Thyroid gland (tissue), 4 donors: Measurements from ENCODE around the gene EIF6. TPM values are rescaled to one million over a fixed set of nuclear protein-coding genes. Genes with fewer than 3 reads are reported as not detected.
A peak's percentile ranks its signal among the peaks of the same experiment; 100 is the strongest.
"Not testable (repeated sequence)": the region's sequence is repeated elsewhere in the genome, so short reads cannot be mapped to it uniquely, and the experiment has no call there.

Experiments used
- DNase-seq, 2 donors: peaks; one replicate each; pipeline ENCODE4 v3.0.0-alpha.2; 2019
- H3K27ac ChIP-seq, 3 donors: fragments of 200-600 bp; sonication (generic); 1 replicate in 2 of 3; 2 replicates in 1 of 3; pipeline ENCODE4 v1.5.1; 2016 to 2019; ENCODE audit warnings: mild to moderate bottlenecking in 1 of 3, moderate library complexity in 1 of 3
- H3K27me3 ChIP-seq: fragments of 200-600 bp; sonication (generic); one replicate; pipeline ENCODE4 v1.5.1; 2019
- H3K36me3 ChIP-seq, 2 donors: fragments of 200-600 bp; sonication (generic); one replicate each; pipeline ENCODE4 v1.5.1; 2016 to 2019
- H3K4me1 ChIP-seq, 2 donors: fragments of 200-600 bp; sonication (generic); one replicate each; pipeline ENCODE4 v1.5.1; 2017 to 2019
- H3K4me3 ChIP-seq, 3 donors: fragments of 200-600 bp; sonication (generic); replicated peaks in 1 of 3; 1 replicate in 2 of 3; 2 replicates in 1 of 3; pipeline ENCODE4 v1.5.1; 2016; ENCODE audit warnings: mild to moderate bottlenecking in 1 of 3
- H3K9me3 ChIP-seq: fragments of 200-600 bp; sonication (generic); one replicate; pipeline ENCODE4 v1.5.1; 2017
- POLR2A ChIP-seq, 2 donors: fragments of 450-650 bp; IDR thresholded peaks; one replicate each; pipeline ENCODE4 v1.6.1; 2017; ENCODE audit warnings: antibody characterized with exemption in 2 of 2, mild to moderate bottlenecking in 2 of 2, moderate library complexity in 1 of 2
- WGBS, 2 donors: methylation state at CpG; one replicate each; pipeline ENCODE4 v1.1.5; 2017; 5-methylcytosine and 5-hydroxymethylcytosine counted together
- intact Hi-C: fragments of 100-400 bp; cut with DNase I; formaldehyde crosslinking; loops from one replicate; pipeline ENCODE4 v1.15.1; 2023
- total RNA-seq, 4 donors: library from RNA; depleted of rRNA; stranded (reverse); fragments of >200 nt; gene quantifications; one replicate each; pipeline ENCODE4 v1.2.3, GENCODE V29; 2016
- TF ChIP-seq, protein P1 (sequence below), 6 experiments: fragments of 200-600 bp in 3 of 6; fragments of 450-650 bp in 3 of 6; sonication (generic) in 3 of 6; IDR thresholded peaks; one replicate each; pipeline ENCODE4 v1.5.1; 2016 to 2019; ENCODE audit warnings: antibody characterized with exemption in 6 of 6, mild to moderate bottlenecking in 2 of 6, inconsistent platforms in 1 of 6, moderate library complexity in 1 of 6

Gene EIF6
- total RNA-seq, 4 donors from 2014 or later = 30.3 to 94.2 (median 65.7) TPM

GRCh38 chr20:35318502-35319157, 34.1 kb upstream of the EIF6 start:
- H3K27ac ChIP-seq = peak overlapping the region; percentile 44 to 95 (median 47)
- intact Hi-C loops = no loop called here
- peaks cover 42 to 49% of the 10 kb centered on the region in 2 donors for H3K4me1 ChIP-seq
- no peaks in the 10 kb centered on the region for H3K9me3 ChIP-seq
- peak; percentile 37 to 59 for DNase-seq
- no peak overlapping the region for H3K4me3 ChIP-seq
- no peak for TF ChIP-seq POLR2A (IDR thresholded peaks at IDR 0.05)
- TF ChIP-seq, protein P1, sequence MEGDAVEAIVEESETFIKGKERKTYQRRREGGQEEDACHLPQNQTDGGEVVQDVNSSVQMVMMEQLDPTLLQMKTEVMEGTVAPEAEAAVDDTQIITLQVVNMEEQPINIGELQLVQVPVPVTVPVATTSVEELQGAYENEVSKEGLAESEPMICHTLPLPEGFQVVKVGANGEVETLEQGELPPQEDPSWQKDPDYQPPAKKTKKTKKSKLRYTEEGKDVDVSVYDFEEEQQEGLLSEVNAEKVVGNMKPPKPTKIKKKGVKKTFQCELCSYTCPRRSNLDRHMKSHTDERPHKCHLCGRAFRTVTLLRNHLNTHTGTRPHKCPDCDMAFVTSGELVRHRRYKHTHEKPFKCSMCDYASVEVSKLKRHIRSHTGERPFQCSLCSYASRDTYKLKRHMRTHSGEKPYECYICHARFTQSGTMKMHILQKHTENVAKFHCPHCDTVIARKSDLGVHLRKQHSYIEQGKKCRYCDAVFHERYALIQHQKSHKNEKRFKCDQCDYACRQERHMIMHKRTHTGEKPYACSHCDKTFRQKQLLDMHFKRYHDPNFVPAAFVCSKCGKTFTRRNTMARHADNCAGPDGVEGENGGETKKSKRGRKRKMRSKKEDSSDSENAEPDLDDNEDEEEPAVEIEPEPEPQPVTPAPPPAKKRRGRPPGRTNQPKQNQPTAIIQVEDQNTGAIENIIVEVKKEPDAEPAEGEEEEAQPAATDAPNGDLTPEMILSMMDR (IDR thresholded peaks at IDR 0.05) = no peak
- H3K36me3 ChIP-seq = no peaks in the 10 kb centered on the region
- H3K27me3 ChIP-seq = no peaks in the 10 kb centered on the region
- 55 to 59% methylated on average over 6 of the region's 6 CpGs for WGBS, 2 donors

GRCh38 chr20:35317416-35318210, 33.0 kb upstream of the EIF6 start:
- no peaks in the 10 kb centered on the region for H3K36me3 ChIP-seq
- H3K4me3 ChIP-seq = no peak overlapping the region
- whole genome bisulfite sequencing, 2 donors = 80 to 82% methylated on average over 5 of the region's 5 CpGs
- peak overlapping the region; percentile 44 to 95 (median 47) for H3K27ac ChIP-seq
- DNase-seq = no peak
- H3K4me1 ChIP-seq = peaks cover 42 to 51% of the 10 kb centered on the region in 2 donors
- no peaks in the 10 kb centered on the region for H3K9me3 ChIP-seq
- TF ChIP-seq, protein P1 (IDR thresholded peaks at IDR 0.05) = no peak
- TF ChIP-seq POLR2A (IDR thresholded peaks at IDR 0.05) = no peak
- intact Hi-C loops = no loop called here
- no peaks in the 10 kb centered on the region for H3K27me3 ChIP-seq

- Histone ChIP-seq H3K9me3 (no peaks in the 10 kb centered on the region), H3K4me1 (peaks cover 42 to 51% of the 10 kb centered on the region in 2 donors), H3K36me3 (no peaks in the 10 kb centered on the region), H3K27me3 (no peaks in the 10 kb centered on the region), H3K4me3 (no peak overlapping the region), H3K27ac (peak overlapping the region; percentile 71 to 95 (median 81))
- WGBS, 2 donors = 75 to 94% methylated on average over 2 of the region's 2 CpGs
- no peak for DNase-seq
- TF ChIP-seq POLR2A (IDR thresholded peaks at IDR 0.05) = no peak
- TF ChIP-seq, protein P1 (IDR thresholded peaks at IDR 0.05) = no peak
- intact Hi-C loops = no loop called here
Measured at GRCh38 chr20:35316086-35316485, 31.5 kb upstream of the EIF6 start.

- H3K27me3 ChIP-seq, H3K9me3 ChIP-seq, intact Hi-C loops, H3K4me3 ChIP-seq, H3K36me3 ChIP-seq: not testable (repeated sequence)
- peaks cover 42 to 51% of the 10 kb centered on the region in 2 donors for H3K4me1 ChIP-seq
- WGBS, 2 donors = 51% methylated on average over 7 of the region's 7 CpGs
- peak; percentile 73 to 75 for DNase-seq
- H3K27ac ChIP-seq = peak overlapping the region; percentile 71 to 95 (median 81)
Measured at GRCh38 chr20:35315632-35316020, 31.1 kb upstream of the EIF6 start.

GRCh38 chr20:35314816-35315631, 30.5 kb upstream of the EIF6 start:
- whole genome bisulfite sequencing, 2 donors = 28 to 30% methylated on average over 3 of the region's 3 CpGs
- no peaks in the 10 kb centered on the region for H3K9me3 ChIP-seq
- no peak overlapping the region for H3K4me3 ChIP-seq
- peak; percentile 58 to 74 for DNase-seq
- H3K27ac ChIP-seq = peak overlapping the region; percentile 71 to 95 (median 81)
- H3K27me3 ChIP-seq = no peaks in the 10 kb centered on the region
- TF ChIP-seq, protein P1 (IDR thresholded peaks at IDR 0.05) = no peak
- TF ChIP-seq POLR2A (IDR thresholded peaks at IDR 0.05) = peak in 1 of 2 donors; percentile 11
- H3K36me3 ChIP-seq = no peaks in the 10 kb centered on the region
- intact Hi-C loops = no loop called here
- peaks cover 42 to 51% of the 10 kb centered on the region in 2 donors for H3K4me1 ChIP-seq
